RPMI7951 (cell line): ENCODE results near the gene GPR101. TPM values are rescaled to one million over a fixed set of nuclear protein-coding genes. Genes with fewer than 3 reads are reported as not detected.
A peak's percentile ranks its signal among the peaks of the same experiment; 100 is the strongest.

Experiments used
- DNase-seq: peaks from one replicate; pipeline ENCODE4 v3.0.0-alpha.2; 2012; ENCODE audit warnings: low read depth
- total RNA-seq: library from RNA; depleted of rRNA; stranded (reverse); fragments of >200 nt; shearing (Covaris generic); gene quantifications from 2 replicates; pipeline ENCODE4 v1.2.3, GENCODE V29; 2014; rRNA removed

Gene GPR101
- not detected in 2 replicates for total RNA-seq

- DNase-seq = no peak
These were observed at the start of gene GPR101 for GRCh38 chrX:137033774-137034507. TSS of gene GPR101 (minus strand) at chrX:137033995. CDS start at chrX:137031674, 2,321 bp downstream.

GRCh38 chrX:137081239-137081638 is 47.4 kb upstream of the GPR101 start:
- no peak for DNase-seq

GRCh38 chrX:137072396-137072795 is 38.6 kb upstream of the GPR101 start:
- no peak for DNase-seq

- DNase-seq = no peak
These were observed 37.8 kb upstream of the GPR101 start for GRCh38 chrX:137071596-137071995.

- no peak for DNase-seq
These were observed 33.4 kb upstream of the GPR101 start for GRCh38 chrX:137067147-137067546.

GRCh38 chrX:137062915-137063617 is 29.3 kb upstream of the GPR101 start:
- no peak for DNase-seq

- DNase-seq = no peak
These were observed 24.7 kb upstream of the GPR101 start for GRCh38 chrX:137058339-137059127.

- no peak for DNase-seq
These were observed 18.9 kb upstream of the GPR101 start for GRCh38 chrX:137052643-137053235.

- peak; percentile 32 for DNase-seq
These were observed 18.3 kb upstream of the GPR101 start for GRCh38 chrX:137051978-137052642.

- no peak for DNase-seq
These were observed 11.1 kb upstream of the GPR101 start for GRCh38 chrX:137044893-137045292.

- DNase-seq = no peak
These were observed 9.9 kb upstream of the GPR101 start for GRCh38 chrX:137043736-137044135.

- DNase-seq = no peak
These were observed 7.5 kb upstream of the GPR101 start for GRCh38 chrX:137041329-137041728.

GRCh38 chrX:137040113-137040794 is 6.5 kb upstream of the GPR101 start:
- no peak for DNase-seq

- DNase-seq = no peak
These were observed 695 bp upstream of the GPR101 start for GRCh38 chrX:137034508-137034872.

GRCh38 chrX:137032841-137033773 is 688 bp downstream of the GPR101 start:
- no peak for DNase-seq

- no peak for DNase-seq
These were observed 1.5 kb downstream of the GPR101 start for GRCh38 chrX:137032341-137032694.

- DNase-seq = peak; percentile 24
These were observed 2.1 kb downstream of the GPR101 start for GRCh38 chrX:137031517-137032340.

- DNase-seq = no peak
These were observed 2.8 kb downstream of the GPR101 start for GRCh38 chrX:137031039-137031438.

GRCh38 chrX:137028699-137029098 is 5.1 kb downstream of the GPR101 start:
- DNase-seq = no peak
